Measurements from ENCODE around the gene PRXL2B. TPM values are rescaled to one million over a fixed set of nuclear protein-coding genes. Genes with fewer than 3 reads are reported as not detected.

The PRXL2B gene
- total and polyA plus RNA-seq, 10 of the 15 experiments (the other 5 are each of a cell fraction or from before 2014, with no cell fraction given): 0.44 to 5.6 (median 4.0) TPM

- Histone ChIP-seq H3K9me3 (replicated peaks; ENCODE audit: control insufficient read depth, insufficient read depth, low read length) (no peaks in the 10 kb centered on the region), H3K4me3 (no peak overlapping the region), H3K4me1 (ENCODE audit: control insufficient read depth, insufficient read depth, low read length) (no peaks in the 10 kb centered on the region), H4K20me1 (ENCODE audit: control insufficient read depth, insufficient read depth) (no peaks in the 10 kb centered on the region), H3K9ac (ENCODE audit: control insufficient read depth, insufficient read depth, low read length) (no peak overlapping the region), H2AFZ (ENCODE audit: control insufficient read depth, low read depth, low read length) (no peak overlapping the region), H3K36me3 (ENCODE audit: control insufficient read depth in 2 of 2, insufficient read depth in 2 of 2, low read length in 1 of 2) (no peaks in the 10 kb centered on the region), H3K79me2 (ENCODE audit: control insufficient read depth, insufficient read depth, low read length) (no peaks in the 10 kb centered on the region), H3K27ac (ENCODE audit: control insufficient read depth, insufficient read depth) (no peak overlapping the region), H3K4me2 (ENCODE audit: control insufficient read depth, insufficient read depth) (no peak overlapping the region), H3K27me3 (replicated peaks in 1 of 2; ENCODE audit: control insufficient read depth in 2 of 2, insufficient read depth in 2 of 2, low read length in 1 of 2) (no peaks in the 10 kb centered on the region)
- ChIA-PET RAD21 (ENCODE audit: unreplicated experiment) (no interaction called here), SMC1A (ENCODE audit: uncharacterized antibody, unreplicated experiment) (no interaction called here), CTCF (no interaction called here), POLR2A (no interaction called here)
- 55% methylated on average over 13 of the region's 13 CpGs for WGBS (ENCODE audit: insufficient coverage, insufficient replicate concordance, low lambda C conversion rate, missing lambda C conversion rate)
- BruUV-seq (replicated peaks): no TSS peak
- DNase-seq (ENCODE audit: low read depth, low spot score) (no peak), ATAC-seq (no peak), FAIRE-seq (no peak)
- in situ Hi-C loops (cut with MboI) (no loop called here), intact Hi-C loops (cut with micrococcal nuclease; ENCODE audit: unreplicated experiment) (no loop called here)
- no peak for TF ChIP-seq NR2C2 (IDR thresholded peaks at IDR 0.05; ENCODE audit: borderline replicate concordance, control insufficient read depth, insufficient read length, low read depth)
- TF ChIP-seq NFXL1 (IDR thresholded peaks at IDR 0.05; ENCODE audit: borderline replicate concordance): no peak
- no peak for TF ChIP-seq FOXM1 (IDR thresholded peaks at IDR 0.05; ENCODE audit: low read depth, low read length)
- no peak for TF ChIP-seq HDGF (IDR thresholded peaks at IDR 0.05)
- no peak for TF ChIP-seq PRDM15 (CRISPR knock-in tag; IDR thresholded peaks at IDR 0.05)
- no peak for TF ChIP-seq MTA3 (IDR thresholded peaks at IDR 0.05; ENCODE audit: borderline replicate concordance, low read length)
- TF ChIP-seq REST (IDR thresholded peaks at IDR 0.05; ENCODE audit: low read depth, low read length): no peak
- no peak for TF ChIP-seq NRF1 (conservative IDR thresholded peaks at IDR 0.05; ENCODE audit: low read depth, low read length)
- no peak for TF ChIP-seq RCOR1 (conservative IDR thresholded peaks at IDR 0.05; ENCODE audit: low read depth, low read length)
- TF ChIP-seq SREBF1 (IDR thresholded peaks at IDR 0.05; ENCODE audit: low read length): no peak
- TF ChIP-seq JUND (IDR thresholded peaks at IDR 0.05; ENCODE audit: low read depth, low read length): no peak
- no peak for TF ChIP-seq RBBP5 (conservative IDR thresholded peaks at IDR 0.05)
Observed at GRCh38 chr1:2607641-2608091, 21.1 kb downstream of the PRXL2B start.

All from GM12878 (cell line).